HG02870 (cell line): ENCODE measurements around the gene CEP104.

Source experiments
- ATAC-seq: cut with Tn5 transposase; IDR thresholded peaks from one replicate; pipeline ENCODE4 v1.9.1; 2021; ENCODE audit warnings: mild to moderate bottlenecking, moderate library complexity; ENCODE audit not compliant: unreplicated experiment

Gene CEP104

DNA sequence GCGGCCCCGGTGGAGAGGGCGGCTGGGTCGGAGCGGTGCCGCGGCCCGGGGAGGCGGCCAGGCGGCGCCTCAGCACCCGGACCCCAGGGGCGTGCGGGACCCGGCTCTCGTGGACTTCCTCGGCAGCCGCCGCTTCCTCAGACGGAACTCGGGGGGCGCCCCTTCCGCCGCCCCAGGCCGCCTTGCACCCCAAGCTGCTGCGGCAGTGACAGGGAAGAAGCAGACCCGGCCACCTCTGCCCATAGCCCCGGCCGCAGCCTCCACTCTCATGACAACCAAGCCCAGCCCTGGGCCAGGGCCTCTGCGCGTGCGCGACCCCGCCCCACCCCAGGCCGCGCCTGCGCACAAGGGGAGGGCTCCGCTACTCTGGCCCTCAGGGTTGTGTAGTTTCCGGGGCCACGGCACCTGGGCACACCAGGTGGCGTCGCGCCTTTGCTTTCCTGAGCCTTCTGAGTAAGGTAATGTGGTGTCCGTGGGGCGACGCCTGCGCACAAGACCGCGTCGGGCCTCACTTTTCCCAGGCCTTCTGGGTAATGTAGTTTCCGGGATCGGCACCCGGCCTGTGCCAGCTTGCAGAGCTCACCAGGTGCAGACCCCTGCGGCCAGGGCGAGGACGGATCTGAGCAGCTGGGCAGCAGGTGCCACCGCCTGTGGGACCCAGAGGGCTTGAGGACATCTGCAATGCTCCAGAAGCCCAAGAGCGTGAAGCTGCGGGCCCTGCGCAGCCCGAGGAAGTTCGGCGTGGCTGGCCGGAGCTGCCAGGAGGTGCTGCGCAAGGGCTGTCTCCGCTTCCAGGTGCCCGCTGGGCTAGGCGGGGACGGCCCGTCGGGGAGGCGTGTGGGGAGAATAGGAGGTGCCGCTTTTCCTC lies at the start of gene CEP104, which contains the start of gene DFFB:
Gene CEP104, minus strand, starts transcription at position 289 of the 868 bp plus-strand sequence. CDS start 4,804 bp downstream, outside the sequence.
Gene DFFB, plus strand, starts transcription at position 554 of the 868 bp plus-strand sequence. Its CDS starts 128 bp downstream, at position 682.
- ATAC-seq: peak; percentile 95

DNA sequence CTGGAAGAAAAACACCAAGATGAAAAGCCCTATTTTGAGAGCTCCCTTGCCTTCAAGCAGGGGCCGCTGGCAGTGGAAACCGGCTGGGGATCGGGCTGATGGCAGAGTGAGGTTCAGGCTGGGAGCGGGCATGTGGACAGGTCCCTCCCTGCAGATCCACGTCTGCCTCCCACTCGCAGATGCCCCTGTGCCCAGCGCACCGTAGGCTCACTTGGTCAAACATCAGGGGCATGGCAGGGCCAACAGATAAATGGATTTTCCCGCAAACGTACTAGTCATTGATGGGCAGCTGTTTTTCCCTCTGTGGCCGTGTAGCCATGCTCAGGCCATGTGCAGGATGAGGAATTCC lies 49.6 kb upstream of the CEP104 start:
- no peak for ATAC-seq

DNA sequence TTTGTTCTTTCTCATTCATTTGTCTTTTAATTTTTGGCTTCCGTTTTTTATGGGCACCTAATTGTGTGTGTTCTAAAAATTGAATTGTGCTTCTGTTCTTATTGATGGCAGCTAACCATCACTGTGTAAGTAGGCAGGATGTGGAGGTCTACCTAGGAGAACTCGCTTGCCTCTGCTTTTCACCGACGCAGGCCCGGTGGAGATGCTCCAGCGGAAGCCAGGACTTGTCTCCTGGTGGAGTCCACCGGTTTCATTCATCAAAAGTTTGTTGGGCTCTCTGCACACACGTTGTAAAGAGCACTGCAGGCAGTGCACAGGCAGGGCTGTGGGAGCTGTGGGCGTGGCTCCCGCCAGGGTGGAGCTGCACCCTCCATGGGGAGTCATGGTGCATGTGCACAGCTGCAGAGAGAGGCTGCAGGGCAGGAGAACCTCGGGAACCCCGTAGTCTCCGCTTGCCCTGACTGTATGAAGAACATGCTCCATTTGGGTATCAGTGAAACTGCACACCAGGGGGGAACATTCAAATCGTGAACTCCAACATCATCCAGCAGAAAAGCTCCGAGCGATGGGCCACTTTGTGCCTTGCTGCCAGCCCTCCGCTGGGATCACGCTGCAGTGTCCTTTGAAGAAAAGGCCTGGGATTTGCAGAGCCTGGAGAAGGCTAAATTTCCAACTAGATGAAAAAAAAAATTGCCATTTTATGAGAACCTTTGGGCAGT lies 49.1 kb upstream of the CEP104 start:
- no peak for ATAC-seq

DNA sequence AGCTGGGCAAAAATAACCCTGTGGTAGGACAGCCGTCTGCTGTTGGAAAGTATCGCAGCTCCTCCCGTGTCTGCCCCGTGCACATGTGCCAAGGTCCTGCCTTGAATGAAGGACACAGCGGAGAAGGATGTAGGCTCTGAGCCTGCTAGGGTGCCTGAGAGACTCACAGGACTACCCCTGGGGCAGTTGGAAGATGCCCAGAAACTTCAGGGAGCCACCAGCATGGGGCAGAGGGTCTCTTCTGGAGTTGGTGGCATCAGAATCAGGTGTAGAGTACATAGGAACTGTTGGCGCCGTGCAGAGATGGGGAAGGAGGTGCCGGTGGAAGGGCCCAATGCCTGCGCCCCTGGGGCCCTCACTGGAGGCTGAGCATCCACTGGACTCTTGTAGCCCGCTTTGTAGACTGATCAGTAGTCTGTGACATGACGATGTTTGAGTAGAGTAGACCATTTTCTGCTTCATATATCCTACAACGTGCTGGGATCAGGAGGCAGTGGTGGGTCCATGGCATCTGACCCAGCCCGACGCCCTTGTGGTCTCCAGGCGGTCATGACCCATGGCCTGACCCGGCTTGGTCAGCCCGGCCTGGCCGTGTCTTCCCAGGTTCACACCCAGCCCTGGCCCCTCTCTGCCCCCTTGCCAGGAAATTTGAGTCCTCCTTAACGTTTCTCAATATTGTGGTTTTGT lies 48.4 kb upstream of the CEP104 start:
- ATAC-seq: no peak

DNA sequence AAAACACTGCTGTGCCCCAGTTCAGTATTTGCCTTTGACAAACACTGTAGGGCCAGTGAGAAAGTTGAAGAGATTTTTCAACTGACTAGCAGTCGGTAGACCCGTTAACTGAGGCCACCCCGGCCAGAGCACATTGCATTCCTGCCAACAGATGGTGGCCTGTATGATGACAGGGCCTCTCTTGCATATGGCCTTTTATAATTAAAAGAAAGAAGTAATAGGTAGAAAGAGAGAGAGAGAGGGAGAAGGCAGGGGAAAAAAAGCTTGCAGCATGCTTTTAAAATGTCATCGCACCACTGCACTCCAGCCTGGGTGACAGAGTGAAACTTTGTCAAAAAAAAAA lies 47.8 kb upstream of the CEP104 start:
- no peak for ATAC-seq

DNA sequence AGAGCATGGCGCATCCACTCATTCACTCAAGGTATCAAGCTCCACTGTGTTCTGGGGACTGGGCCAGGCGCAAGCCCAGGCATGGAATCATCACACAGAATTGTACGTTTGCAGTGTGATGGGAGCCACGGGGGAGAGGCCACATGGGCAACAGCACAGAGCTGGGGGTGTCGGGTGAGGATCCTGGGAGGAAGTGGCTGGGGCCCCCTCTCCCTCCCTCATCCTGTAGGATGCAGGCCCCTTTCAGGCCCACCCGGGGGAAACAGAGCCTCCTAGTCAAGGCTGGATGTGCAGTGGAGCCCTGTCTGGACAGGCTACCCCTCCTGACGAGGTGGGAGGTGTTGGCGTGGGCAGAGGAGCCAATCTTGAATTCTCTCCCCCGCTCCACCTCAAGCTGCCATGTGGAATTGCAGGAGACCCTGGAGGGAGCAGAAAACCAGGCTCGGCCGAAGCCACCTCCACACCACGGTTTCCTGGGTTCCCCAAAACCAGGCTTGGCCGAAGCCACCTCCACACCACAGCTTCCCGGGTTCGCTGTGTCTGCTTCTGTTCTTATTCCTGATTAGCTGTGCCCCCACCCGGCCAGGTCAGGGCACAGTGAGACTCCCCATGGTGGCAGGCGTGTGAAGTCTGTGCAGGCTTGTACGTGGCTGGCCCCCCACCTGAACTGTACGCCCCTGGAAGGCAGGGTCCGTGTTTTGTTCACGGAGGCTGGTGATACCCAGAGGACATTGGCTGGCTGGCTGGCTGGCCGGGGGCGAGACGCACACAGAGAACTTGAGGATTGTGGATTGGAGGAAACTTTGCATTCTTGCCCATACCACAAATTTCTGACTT lies 47.2 kb upstream of the CEP104 start:
- no peak for ATAC-seq

DNA sequence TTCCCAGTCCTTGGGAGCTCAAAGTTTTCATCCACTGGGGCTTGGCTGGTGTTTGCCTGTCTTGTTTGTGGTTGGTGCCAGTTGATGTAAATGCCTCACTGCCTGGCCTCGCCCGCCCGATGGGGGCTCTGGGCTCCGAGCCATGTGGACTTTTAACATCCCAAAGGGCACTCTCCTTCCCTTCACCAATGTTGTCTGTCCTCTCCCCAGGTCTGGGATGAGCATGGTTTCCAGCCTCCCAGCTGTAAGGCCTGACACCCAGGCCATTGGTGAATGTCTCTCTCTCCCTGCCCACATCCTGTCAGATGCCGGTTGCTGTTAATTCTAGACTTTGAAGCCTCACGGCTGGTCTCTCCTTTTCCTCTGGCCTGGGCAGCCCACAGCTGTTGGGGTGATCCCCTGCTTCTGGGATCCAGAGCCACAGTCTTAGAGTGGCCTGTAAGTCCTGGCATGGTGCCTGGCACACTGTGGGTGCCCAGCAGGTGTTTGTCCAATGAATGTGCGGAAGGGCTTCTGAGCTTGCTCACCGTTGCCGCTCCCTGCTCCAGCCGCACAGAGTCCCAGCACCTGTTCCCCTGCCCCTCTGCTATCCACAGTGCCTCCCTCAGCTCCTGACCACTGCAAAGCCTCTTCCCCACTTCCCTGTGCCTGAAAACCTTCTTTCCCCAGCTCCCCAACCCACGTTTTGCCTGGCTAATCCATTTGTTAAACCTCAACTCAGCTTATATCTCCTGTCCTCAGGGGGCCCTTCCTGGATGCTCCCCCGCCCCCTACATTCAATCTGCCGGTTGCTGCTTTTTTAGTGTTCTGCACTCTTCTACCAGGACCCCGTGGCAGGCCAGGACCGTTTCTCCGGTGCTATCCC lies 46.4 kb upstream of the CEP104 start:
- ATAC-seq: no peak

DNA sequence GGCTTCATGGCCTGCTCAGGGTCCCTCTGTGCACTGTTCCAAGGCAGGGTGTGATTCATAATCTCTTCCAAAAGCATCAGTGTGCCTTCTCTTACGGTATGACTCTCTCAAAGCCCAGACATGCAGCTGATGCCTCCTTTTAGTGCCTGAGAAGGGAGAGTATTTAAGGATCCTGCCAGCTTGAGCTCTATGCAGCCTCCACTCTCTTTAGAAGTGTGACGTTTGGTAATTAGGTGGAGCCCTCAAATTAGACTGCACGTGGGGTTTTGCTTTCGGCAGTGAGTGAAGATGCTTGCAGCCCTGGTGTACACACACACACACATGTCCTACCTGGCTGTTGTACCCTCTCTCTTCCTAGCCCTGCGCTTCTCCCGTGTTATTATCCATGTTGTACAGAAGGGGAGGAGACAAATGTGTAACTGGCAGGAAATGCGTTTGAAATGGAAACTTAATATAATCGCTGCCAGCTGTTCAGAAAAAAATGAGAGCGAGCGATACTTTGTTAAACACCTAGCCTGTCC lies 45.6 kb upstream of the CEP104 start:
- ATAC-seq: no peak

DNA sequence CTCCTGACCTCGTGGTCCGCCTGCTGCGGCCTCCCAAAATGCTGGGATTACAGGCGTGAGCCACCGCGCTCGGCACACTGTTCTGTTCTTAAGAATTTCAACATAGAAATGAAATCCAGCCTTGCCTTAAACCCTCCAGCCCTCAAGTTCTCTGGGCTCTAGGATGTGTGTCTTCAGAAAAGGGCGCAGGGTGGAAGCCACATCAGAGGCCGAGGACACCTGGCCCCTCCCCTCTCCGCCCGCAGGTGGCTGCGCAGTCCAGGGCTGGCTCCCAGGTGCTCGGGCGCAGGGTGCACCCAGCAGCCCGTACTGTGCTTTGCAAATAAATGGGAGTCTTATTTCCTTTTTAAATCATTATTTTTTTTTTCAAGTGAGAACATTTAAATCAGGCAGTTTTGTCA lies 45.1 kb upstream of the CEP104 start:
- no peak for ATAC-seq

DNA sequence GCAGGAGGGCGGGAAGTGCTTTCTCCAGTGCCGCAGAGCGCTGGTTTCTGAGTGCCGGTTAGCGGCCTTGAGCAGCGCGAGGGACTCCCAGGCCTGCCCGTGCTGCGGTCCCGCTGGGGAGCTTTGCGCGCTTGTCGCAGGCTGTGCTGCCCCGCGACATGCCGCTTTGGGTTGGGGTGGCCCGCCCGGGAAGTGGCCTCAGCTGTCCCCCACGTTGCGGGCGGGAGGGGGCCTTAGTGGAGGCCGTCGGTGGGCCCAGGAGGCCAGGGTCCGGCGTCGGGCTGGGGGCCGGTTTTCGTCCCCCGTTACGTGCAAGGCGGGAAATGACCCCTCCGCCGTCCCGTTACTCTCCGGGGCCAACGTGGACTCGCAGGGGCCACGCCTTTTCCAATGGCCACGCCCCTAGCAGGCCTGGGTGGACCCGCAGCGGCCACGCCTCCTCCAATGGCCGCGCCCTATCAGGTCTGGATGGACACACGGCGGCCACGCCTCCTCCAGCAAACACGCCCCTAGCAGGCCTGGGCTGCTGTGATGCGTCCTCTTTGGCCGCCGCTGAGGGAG lies 44.0 kb upstream of the CEP104 start:
- peak; percentile 50 for ATAC-seq

DNA sequence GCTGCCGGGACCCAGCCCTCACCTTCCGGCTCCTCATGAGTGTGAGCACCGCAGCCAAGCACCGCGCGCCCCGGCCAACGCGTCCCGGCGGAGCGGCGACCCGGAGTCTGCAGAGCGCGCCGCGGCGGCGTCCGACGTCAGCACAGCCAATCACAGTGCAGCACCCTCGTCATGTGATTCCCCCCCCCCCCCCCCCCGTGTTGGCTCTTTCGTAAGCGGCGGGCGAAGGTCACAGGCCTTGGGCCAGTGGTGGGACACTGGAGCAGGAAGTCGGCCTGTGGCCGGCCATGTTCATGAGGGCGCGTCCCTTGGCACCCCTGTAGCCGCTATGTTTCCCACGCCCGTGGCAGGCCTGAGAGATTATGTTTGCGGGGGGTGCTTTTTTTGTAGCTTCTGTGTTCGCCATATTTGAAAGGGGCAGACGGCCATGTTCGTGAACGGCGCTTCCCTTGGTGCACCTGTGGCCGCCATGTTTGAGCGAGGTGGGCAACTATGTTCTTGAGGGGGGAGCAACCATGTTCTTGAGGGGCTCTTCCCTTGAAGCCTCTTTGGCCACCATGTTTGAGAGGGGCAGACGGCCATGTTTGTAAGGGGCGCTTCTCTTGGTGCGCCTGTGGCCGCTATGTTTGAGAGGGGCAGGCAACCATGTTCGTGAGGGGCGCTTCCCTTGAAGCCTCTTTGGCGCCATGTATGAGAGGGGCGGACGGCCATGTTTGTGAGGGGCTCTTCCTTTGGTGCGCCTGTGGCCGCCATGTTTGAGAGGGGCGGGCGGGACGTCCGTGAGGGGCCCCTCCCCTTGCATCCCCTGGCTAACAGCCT lies 43.3 kb upstream of the CEP104 start, which contains the start of gene C1orf174:
Gene C1orf174, minus strand, starts transcription at position 123 of the 819 bp plus-strand sequence. Its CDS starts 86 bp downstream, at position 37.
- peak; percentile 68 for ATAC-seq

DNA sequence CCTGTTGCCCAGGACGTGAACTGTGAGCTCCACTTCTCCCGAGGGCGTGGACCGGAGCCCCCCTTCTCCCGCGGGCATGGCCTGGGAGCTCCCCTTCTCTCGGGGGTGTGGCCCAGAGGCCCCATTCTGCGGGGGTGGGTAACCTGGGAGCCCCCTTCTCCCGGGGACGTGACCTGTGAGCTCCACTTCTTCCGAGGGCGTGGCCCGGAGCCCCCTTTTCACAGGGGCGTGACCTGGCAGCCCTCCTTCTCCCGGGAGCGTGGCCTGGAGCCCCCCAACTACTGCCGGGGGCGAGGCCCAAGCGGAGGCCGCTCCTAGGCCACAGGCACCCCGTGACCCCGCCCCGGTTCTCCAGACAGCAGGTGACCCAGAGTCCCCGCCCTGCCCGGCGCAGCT lies 42.7 kb upstream of the CEP104 start:
- ATAC-seq: no peak

DNA sequence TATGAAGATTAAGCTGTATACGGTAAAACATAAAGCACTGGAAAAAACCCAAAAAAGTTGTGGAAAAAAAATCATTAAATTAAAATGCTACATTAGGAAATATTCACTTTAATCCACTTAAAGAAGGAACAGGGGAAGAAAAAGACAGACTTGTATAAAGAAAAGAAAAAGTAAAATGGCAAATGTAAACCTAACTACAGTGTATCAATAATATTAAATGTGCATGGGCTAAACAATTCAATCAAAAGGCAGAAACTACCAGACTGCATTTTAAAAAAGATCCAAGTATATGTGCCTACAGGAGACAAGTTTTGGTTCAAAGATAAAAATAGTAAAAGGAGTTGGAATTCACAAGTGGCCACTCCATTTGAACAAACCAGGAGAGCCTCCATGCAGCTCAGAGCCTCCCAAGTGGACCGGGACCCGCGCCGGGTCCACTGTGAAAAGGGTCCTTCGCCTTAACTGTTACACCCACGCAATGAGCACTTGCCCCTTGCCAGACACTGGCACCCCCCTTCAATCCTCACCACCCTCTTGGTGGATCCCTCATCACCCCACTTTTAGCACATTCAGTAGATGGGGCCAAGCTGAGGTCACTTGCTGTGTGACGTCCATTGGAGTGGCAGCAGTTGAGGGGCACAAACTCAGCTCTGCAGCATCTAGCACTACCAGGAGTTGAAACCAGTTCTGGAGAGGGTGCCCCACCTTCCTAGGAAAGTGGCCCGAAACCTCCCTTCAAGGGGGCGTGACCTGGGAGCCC lies 42.2 kb upstream of the CEP104 start:
- ATAC-seq: no peak

DNA sequence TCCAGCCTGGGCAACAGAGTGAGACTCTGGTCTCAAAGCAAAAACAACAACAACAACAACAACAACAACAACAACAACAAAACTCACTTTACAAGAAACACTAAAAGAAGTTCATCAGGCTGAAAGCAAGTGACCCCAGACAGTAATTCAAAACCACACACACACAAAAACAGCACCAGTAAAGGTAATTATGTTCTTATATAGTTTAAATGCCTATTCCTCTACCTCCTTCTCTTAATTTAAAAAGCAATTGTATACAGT lies 41.4 kb upstream of the CEP104 start:
- no peak for ATAC-seq

DNA sequence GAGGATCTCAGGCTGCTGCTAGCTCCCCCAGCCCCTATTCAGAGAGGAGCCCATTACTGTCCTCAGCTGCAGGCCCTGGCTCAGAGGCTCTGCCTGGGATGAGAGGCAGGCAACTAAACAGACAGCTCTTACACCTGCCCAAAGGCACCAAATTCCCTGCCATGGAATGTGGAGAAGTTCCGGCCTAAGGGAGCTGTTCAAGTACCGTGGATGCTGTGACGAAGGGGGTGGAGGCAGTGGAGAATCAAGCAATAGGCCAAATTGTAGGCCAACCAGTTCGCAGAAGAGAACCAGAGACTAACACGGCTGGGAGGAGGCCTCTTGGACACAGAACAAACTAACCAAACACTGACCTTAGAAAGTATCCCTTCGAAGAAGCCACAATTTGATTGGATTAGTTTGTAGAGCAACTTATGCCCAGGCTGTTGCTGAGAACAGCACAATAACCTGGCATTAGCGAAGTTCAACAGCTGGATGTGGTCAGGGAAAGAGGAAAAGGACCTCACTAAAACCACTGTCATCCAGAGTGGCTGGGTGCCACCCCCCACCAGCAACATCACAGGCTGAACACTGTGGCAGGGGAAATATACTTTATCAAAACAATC lies 39.5 kb upstream of the CEP104 start:
- no peak for ATAC-seq

DNA sequence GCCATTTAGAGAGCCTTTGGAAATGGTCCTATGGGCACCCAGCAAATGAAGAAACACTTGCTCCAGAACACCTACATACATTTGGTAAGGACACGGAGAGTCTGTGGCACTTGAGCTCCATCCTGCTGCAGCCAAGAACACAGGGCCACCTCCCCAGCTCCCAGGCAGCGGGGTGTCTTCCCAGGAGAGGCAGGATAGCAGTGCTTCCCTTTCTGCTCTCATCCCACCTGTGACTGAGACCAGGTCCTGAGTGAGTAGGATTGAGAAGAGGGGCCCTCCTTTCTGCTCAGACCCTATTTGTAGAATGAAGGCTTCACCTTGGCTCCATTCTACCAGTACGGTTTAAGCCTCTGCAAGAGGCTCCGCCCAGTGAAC lies 38.9 kb upstream of the CEP104 start:
- ATAC-seq: no peak

DNA sequence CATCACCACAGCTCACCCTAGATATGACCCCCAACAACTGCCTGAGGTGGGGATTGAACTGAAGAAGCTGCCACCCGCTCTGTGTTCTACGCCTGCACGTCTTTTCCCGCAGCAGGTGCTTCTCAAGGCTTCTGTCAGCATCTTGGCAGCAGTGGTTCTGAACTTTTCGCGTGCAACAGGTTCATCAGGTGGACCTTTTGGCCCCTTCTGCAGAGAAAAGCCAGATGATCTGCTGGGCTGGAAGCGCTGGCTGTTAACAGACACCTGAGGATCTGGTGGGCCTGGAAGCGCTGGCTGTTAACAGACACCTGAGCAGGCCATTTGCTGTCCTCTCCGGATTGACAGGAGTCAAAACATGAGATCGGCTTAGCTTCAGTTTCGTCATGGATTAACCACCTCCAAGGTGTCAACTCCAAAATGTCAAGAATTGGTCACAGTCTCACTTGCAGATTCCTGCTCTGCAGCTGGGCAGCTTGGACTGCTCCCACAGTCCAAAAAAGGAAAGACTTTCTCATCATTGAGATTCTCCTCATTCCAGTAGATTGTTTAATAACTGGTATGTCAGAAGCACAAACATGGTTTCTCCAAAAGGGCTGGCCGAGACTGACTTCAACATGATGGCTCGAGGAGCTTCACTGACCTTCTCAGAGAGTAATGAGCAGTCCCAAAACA lies 38.4 kb upstream of the CEP104 start:
- no peak for ATAC-seq
